Muscle of arm (tissue), 12 donors: ENCODE results near the gene PSMA6. TPM values are rescaled to one million over a fixed set of nuclear protein-coding genes. Genes with fewer than 3 reads are reported as not detected.
"Not testable (repeated sequence)": the region's sequence is repeated elsewhere in the genome, so short reads cannot be mapped to it uniquely, and the experiment has no call there.

Experiments
- DNase-seq: peaks from one replicate; pipeline ENCODE4 v3.0.0-alpha.2; 2013
- polyA plus RNA-seq, 12 donors: library from polyadenylated mRNA; unstranded; fragments of 120-200 nt; gene quantifications; one replicate each; pipeline ENCODE4 v1.2.1, GENCODE V29; 2013; ENCODE audit not compliant: insufficient read length in 12 of 12

The PSMA6 gene
- polyA plus RNA-seq, 12 donors: 141 to 250 (median 198) TPM; not detected in 1

DNA sequence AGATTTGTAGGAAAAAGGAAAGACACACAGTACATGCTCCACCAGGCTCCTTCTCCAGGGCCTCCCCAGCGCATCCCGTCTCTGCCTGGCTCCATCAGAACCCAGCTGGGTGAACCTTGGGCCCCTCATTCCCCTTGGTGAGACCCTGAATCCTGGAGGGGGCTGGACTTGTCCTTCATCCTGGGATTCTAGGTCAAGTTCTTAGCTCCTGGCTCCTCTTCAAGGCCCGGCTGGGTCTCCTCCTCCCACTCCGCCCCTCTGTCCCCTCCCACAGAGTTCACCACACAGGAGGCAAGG is 49.2 kb downstream of the PSMA6 start:
- no peak for DNase-seq

DNA sequence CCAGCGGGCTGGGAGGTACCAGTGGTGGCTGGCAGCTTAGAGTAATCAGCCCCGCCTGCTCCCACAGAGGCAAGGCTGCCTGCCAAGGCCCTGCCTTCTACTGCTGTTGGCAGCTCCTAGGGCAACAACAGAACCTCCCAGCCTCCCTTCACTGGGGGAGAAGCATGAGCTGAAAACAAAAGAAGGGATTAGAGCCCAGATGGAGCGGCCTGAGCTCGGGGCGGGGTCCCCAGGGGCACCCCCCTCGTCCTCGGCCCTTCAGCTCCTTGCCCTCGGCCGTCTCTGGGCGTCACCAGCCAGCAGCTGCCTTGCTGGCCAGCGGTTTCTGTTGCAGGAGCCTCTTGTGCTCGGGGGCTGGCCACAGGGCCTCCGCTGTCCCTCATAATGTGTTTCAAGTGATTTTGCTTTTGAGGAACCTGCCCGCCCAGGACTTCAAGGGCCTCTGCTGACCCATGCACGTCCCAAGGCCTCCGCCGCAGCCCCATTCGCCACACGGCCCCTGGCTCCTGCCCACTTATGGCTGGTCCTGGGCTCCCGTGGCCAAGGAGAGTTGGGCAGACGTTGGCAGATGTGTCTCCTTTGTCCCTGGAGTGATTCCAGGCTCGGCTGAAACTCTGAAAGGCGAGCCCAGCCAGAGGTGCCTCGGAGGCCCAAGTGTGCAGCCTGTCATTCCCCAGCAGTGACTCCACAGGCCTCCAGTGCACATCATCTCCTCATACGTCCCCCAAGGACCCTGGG is 49.7 kb downstream of the PSMA6 start:
- peak; percentile 70 for DNase-seq

DNA sequence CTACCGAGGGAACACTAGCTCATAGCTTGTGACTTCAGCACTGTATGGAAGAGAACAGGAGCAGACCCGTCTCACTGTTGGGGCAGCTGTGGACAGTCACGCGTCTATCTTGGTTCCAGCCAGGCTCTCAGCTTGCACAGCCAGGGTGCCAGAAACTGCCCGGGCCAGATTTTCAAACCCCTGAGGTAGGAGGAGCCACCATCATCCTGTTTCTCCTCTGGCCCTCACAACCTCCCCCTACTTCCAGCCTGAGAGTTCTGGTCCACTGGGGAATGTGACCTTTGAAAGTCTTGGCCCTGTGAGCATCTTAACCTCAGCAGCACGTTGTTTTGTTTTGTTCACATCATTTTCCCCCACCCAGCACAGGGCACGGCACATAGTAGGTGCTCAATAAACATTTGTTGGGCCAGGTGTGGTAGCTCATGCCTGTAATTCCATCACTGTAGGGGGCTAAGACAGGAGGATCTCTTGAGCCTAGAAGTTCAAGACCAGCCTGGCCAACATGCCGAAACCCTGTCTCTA is 50.4 kb downstream of the PSMA6 start:
- no peak for DNase-seq

DNA sequence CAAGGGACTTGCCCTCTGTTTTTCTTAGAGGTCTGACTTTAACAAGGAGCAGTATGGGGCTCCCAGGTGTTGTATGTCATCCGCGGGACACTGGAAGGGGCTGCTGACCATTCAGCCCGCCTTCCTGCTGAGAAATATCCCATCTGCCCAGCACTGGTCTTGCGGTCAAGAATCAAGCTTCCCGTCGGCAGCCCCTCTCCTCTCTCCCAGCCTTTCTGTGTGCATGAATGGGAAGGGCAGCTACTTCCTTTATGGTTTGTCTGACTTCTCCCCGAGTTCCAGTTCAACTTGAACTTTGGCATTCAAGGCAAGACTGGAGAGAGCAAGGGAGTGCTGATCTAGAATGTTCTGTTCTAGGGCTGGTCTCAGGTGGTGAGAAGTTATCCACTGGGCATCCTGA is 51.5 kb downstream of the PSMA6 start:
- DNase-seq: no peak

DNA sequence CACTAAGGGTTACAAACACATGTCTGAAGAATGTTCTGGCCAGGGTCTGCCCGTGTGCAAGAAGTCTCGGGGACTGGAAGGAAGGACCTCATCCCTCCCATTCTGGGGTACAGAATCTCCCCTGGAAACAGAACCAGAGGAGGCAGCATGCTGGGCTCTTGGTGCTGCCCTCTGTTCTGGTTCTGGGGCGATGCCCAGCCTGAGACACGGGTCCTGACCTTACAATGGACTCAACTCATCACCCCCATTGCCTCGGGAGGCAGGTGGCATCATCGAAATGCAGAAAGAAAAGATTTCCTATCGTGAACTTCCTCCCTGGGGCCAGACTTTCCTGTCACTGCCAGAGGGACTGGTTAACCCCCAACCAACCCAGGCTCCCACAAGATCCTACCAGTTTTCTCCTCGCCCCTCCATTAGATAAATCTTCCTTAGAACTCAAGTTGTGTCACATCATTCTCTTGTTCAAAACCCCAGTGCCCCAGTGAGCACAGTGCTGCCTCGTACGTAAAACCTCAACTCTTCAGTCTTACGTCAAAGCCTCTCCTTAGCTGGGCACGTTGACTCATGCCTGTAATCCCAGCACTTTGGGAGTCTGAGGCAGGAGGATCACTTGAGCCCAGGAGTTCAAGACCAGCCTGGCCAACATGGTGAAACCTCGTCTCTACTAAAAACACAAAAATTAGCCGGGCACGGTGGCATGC is 52.1 kb downstream of the PSMA6 start:
- DNase-seq: no peak

GRCh38 chr14:35346738-35347322 is 54.6 kb downstream of the PSMA6 start:
- DNase-seq: no peak

DNA sequence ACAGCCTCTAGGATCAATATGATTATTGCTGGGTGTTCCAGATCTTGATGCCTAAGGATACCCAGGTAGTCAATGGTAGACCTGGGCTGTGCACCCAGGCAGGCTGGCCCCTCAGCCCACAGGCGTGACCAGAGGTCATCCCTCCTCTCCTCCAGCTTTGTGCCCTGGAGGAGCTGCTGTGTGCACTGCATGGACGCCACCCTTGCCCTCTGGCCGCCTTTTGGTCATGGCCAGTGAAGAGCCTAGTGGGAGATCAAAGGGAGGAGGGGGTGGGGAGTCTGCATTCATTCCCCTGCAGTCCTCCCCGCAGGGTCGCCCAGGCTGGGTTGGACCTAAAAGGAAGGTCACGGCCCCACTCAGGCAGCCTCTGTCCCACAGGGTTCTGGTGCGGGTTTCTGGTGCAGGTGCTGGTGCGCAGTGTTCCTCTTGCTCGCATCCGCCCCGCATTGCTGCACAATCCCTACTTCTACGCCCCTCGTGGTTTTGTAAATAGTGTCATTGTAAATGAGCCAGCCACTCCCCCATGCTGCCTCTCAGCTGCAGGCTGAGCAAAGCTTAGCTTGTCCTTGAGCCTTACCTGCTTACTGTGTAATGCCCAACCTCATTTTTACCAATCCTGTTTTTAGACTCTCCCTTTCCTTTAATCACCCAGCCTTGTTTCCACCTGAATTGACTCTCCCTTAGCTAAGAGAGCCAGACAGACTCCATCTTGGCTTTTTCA is 55.3 kb downstream of the PSMA6 start:
- DNase-seq: no peak

DNA sequence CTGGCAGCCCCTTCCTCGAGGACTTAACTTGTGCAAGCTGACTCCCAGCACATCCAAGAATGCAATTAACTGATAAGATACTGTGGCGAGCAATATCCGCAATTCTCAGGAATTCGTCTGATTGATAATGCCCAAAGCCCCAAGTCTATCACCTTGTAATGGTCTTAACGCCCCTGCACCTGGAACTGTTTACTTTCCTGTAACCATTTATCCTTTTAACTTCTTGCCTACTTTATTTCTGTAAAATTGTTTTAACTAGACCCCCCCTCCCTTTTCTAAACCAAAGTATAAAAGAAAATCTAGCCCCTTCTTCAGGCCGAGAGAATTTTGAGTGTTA is 55.8 kb downstream of the PSMA6 start:
- not testable (repeated sequence) for DNase-seq

GRCh38 chr14:35349496-35350365 is 57.5 kb downstream of the PSMA6 start:
- no peak for DNase-seq

DNA sequence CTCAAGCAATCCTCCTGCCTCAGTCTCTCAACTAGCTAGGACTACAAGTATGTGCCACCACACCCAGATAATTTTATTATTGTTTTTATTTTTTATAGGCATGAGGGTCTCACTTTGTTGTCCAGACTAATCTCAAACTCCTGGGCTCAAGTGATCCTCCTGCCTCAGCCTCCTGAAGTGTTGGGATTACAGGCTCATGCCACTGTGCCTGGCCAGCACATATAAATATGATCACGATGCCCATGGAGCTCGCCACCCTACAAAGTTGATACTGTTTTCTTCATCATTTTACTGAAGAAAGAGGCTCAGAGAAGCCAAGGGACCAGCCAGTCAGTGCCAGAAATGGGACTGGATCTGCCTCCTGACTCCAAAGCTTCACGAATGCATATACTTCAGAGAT is 59.3 kb downstream of the PSMA6 start:
- DNase-seq: no peak

GRCh38 chr14:35351897-35352273 is 59.7 kb downstream of the PSMA6 start:
- no peak for DNase-seq

GRCh38 chr14:35352274-35353233 is 60.4 kb downstream of the PSMA6 start:
- DNase-seq: no peak

DNA sequence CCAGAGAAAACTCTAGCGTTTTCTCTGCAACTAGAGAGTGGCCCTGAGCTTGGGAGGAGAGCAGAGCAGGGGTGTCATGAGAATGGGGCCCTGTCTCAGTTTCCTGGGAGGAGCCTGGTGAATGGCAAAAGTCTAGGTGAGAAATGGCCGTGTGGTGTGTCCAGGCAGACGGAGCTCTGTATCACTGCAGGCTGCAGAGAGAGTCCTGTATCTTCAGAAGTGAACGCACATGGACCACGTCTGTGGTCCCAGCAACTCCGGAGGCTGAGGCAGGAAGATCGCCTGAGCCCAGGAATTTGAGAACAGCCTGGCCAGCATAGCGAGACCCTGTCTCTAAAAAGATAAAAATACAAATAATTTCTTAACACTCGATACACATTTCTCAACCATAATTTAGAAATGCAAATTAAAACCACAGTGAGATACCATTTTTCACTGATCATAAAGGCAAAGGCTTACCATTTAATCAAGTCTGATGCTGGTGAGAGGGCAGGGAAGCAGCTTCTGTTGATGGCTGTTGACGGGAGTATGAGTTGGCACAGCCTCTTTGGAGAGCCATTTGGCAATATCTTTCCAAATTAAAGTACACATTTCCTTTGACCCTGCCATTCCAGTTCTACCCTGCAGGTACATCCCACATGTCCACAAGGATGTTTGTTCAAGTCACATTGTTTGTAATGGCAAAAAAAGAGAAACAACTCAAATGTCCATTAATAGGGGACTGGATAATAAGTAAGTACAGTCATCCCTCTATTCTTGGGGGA is 61.4 kb downstream of the PSMA6 start:
- DNase-seq: no peak

- DNase-seq: not testable (repeated sequence)
Observed at GRCh38 chr14:35355235-35355634, 63.1 kb downstream of the PSMA6 start.

- no peak for DNase-seq
Observed at GRCh38 chr14:35355981-35356841, 64.0 kb downstream of the PSMA6 start.

- not testable (repeated sequence) for DNase-seq
Observed at GRCh38 chr14:35359655-35360054, 67.5 kb downstream of the PSMA6 start.

DNA sequence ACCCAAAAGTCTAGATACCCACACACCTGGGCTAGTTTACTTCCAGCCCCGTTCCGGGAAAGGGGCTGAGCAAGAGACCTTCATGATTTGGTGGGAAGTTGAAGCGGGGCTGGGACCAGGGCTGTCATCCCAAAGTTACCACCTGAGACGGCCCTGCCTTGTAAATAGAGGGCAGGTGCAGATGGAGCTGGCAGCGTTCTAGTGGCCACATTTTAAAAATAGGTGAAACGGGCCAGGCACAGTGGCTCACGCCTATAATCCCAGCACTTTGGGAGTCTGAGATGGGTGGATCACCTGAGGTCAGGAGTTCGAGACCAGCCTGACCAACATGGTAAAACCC is 68.9 kb downstream of the PSMA6 start:
- no peak for DNase-seq

DNA sequence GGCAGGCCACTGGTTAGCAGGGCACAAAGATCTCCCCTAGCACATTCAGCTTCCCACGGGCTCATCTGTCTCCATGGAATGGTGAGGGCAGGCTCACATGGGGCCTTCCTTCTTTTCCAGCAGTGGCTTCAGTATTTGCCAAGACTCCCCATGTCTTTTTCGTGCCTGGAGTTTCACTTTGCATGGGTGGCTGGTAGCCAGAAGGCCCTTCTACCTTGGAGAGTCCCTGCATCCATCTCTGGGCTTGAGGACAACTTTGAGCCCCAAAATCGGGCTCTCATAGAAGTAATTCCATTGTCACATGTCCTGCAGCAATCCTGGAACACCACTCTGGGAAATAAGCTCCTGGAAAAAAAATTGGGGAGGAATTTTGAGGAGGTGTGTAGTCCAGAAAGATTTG is 70.3 kb downstream of the PSMA6 start:
- DNase-seq: no peak

DNA sequence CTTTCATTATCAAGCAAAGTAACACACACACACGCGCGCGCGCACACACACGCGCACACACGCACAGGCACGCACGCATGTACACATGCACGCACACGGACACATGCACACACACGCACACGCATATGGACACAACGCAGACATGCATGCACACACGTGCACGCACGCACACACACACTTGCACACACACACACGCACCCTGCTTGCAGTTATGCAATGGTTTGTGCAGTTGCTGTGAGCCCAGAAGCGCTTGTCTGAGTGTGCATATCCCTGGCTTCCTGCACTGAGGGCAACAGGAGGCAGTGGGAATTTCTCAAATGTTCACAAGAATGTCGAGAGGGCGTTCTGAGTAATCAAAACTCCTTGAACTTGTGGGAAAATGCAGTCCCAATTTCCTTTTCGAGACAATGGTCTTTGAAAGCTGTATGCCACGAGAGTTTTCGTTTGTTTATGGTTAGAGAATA is 70.8 kb downstream of the PSMA6 start:
- no peak for DNase-seq
